ENCODE results near the gene ELOB. TPM values are rescaled to one million over a fixed set of nuclear protein-coding genes. Genes with fewer than 3 reads are reported as not detected.

The ELOB gene
- total RNA-seq, result 100 to 1,000 TPM; 267 to 291 TPM

DNA sequence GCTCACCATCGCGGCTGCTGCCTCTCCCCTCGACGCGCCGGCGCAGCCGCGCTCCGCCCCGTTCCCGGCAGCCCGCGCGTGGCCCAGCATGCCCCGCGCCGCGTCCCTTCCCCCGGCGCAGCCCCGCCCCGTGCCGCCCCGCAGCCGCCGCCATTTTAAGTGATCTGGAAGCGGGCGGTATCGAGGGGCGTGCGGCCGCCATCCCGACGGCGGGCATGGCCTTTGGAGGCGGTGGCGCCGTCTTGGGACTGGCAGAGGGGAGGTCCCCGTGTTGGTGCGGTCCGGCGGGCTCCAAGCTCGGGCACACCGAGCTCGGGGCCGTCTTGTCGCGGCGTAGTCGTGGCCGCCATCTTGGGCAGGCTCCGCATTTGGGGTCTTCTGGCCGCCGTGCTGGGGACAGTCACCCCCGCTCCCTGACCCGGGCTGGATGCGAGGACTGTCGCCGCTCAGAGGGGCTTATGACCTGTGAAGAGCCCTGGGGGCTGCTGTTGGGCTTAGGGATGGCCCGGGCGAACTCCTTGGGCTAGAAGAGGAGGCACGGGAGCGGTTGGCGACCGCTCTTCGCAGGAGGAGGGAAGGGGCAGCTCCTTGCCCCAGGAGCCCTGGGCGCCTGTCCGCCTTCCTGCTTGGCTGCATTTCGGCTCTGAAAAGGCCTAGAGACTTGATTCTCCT, at the start of gene ELOB:
Gene ELOB, minus strand, starts transcription at position 50 of the 672 bp plus-strand sequence. Its CDS starts 41 bp downstream, at position 9.
- DNase-seq, result peak; percentile 93
- H3K27me3 Mint-ChIP-seq, result no peaks in the 10 kb centered on the region
- peak within 1 kb of the TSS; percentile 96 for H3K4me3 Mint-ChIP-seq
- H3K9me3 Mint-ChIP-seq, result no peaks in the 10 kb centered on the region
- H3K4me1 Mint-ChIP-seq, result peaks cover 26% of the 10 kb centered on the region
- peaks cover 15% of the 10 kb centered on the region for H3K36me3 Mint-ChIP-seq
- peak within 1 kb of the TSS; percentile 96 for H3K27ac Mint-ChIP-seq

DNA sequence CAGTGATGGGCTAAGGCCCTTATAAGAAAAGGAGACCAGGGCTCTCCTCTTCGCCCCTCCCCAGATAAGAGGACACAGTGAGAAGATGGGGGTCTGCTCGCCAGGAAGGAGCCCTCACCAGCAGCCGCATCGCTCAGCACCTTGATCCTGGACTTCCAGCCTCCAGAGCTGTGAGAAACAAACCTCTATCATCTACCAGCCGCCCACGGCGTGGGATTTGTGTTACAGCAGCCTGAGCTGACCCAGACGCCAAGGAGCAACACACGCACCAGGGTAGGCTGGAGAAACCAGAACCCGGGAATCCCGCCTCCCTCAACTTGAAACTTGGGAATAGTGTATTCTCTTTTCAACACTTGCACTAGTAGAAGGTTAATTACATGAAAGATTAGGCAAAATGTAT, 48.8 kb upstream of the ELOB start:
- H3K27me3 Mint-ChIP-seq, result peaks cover 2% of the 10 kb centered on the region
- no peaks in the 10 kb centered on the region for H3K36me3 Mint-ChIP-seq
- DNase-seq, result no peak
- no peak overlapping the region for H3K4me3 Mint-ChIP-seq
- no peaks in the 10 kb centered on the region for H3K4me1 Mint-ChIP-seq
- no peak overlapping the region for H3K27ac Mint-ChIP-seq
- no peaks in the 10 kb centered on the region for H3K9me3 Mint-ChIP-seq

DNA sequence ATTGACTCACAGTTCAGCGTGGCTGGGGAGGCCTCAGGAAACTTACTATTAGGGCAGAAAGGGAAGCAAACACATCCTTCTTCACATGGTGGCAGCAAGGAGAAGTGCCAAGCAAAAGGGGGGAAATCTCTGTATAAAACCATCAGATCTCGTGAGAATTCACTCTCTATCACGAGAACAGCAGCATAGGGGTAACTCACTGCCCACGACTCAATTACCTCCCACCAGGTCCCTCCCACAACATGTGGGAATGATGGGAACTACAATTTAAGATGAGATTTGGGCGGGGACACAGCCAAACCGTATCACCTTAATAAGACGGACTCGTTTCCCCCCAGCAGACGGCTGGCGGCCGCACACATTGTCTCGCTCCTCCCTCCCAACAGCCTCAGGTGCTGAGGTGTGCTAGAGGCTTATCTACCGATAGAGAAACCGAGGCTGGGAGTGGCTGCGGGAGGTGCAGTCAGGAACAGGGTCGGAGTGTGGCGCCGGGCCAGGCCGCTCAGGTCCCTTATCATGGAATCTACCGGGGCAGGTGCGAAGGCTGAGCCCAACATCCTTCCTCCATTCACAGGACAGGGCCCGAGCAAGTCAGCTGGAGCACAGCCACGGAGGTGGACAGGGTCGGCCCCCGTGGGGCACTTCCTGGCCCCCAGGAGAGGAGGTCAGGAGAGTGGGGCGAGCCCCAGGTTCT, 48.1 kb upstream of the ELOB start:
- no peak overlapping the region for H3K4me3 Mint-ChIP-seq
- no peaks in the 10 kb centered on the region for H3K4me1 Mint-ChIP-seq

DNA sequence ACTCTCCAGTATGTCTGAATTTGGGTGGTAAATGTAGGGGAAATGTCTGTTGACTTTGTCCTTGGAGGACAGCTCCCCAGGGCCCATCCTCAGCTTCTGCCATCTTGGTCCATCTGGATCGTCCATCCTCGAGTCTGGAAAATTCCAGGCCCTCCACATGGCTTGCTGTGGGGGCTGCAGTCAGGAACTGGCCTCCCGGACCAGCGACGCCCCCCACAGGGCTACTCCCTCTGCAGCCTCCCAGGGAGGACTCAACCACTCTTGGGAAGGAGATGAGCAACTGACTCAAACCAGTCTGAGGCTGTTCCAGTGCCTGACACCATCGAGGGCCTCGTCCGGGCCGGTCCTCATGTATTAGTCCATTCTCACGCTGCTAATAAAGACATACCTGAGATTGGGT, 47.5 kb upstream of the ELOB start:
- H3K36me3 Mint-ChIP-seq, result no peaks in the 10 kb centered on the region

More for the DNA sequence above, 48.1 kb upstream of the ELOB start:
- Mint-ChIP-seq H3K27me3 (no peaks in the 10 kb centered on the region), H3K9me3 (no peaks in the 10 kb centered on the region), H3K27ac (no peak overlapping the region), H3K36me3 (no peaks in the 10 kb centered on the region)
- DNase-seq, result no peak

DNA sequence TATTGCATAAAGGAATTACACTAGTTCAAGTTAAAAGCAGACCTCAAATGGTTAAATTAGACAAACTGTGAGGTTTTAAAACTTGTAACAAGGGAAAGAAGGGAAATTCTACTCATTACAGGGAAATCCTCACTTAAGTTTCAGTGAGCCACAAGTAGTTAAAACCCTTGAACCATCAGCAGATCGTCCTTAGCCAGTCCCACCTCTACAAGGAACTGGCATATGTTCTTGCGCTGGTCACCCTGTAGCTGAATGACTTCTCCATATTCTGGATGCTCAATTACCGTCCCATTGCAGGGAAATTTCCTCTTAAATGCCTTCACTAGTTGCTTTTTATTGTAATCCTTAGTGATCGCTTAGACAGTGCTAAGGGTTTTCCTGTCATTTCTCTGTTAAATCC, 45.4 kb upstream of the ELOB start:
- H3K9me3 Mint-ChIP-seq, result no peaks in the 10 kb centered on the region
- DNase-seq, result no peak
- peaks cover under 1% of the 10 kb centered on the region for H3K36me3 Mint-ChIP-seq
- H3K27me3 Mint-ChIP-seq, result no peaks in the 10 kb centered on the region
- H3K4me1 Mint-ChIP-seq, result no peaks in the 10 kb centered on the region
- H3K27ac Mint-ChIP-seq, result no peak overlapping the region
- H3K4me3 Mint-ChIP-seq, result no peak overlapping the region

More for the DNA sequence above, 47.5 kb upstream of the ELOB start:
- no peak overlapping the region for H3K4me3 Mint-ChIP-seq
- H3K27me3 Mint-ChIP-seq, result no peaks in the 10 kb centered on the region
- no peak overlapping the region for H3K27ac Mint-ChIP-seq
- no peak for DNase-seq
- H3K9me3 Mint-ChIP-seq, result no peaks in the 10 kb centered on the region
- no peaks in the 10 kb centered on the region for H3K4me1 Mint-ChIP-seq

DNA sequence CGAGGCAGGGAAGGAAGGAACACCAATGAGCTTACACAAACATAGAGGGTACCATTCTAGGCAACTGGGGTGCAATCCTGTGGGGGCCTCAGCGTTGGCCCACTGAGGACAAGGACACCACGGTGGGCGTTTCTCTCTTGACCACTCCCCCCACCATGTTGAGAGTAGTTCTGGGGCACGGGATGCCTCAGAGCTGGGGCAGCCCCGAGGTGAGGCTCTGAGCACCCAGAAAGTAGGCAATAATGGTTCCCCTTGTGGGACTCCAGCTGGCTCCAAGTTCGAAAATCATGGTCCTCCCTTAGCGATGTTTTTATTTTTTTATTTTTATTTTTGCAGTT, 45.0 kb upstream of the ELOB start:
- Mint-ChIP-seq H3K27me3 (no peaks in the 10 kb centered on the region), H3K36me3 (peaks cover 1% of the 10 kb centered on the region), H3K4me1 (no peaks in the 10 kb centered on the region), H3K9me3 (no peaks in the 10 kb centered on the region), H3K27ac (no peak overlapping the region), H3K4me3 (no peak overlapping the region)
- DNase-seq, result no peak

DNA sequence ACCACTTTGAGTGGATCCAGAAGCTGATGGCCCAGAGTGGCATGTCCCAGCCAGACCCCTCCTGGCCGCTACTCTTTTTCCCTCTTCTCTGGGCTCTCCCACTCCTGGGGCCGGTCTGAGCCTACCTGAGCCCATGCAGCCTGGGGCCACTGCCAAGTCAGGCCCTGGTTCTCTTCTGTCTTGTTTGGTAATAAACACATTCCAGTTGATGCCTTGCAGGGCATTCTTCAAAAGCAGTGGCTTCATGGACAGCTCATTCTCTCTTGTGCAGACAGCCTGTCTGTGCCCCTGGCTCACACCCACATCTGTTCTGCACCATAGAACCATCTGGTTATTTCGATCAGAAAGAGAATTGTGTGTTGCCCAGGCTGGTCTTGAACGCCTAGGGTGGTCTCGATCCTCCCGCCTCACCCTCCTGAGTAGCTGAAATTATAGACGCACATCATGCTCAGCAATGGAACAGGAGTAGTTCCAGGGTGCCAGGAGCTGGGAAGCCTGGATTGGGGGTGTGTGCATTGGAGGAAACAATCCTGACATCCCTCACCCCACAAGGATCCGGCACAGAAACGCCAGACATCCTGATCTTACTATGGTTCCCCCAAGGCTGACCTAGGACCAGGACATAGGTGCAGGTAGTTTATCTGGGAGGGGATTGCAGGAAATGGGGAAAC, 44.5 kb upstream of the ELOB start:
- no peak for DNase-seq
- H3K4me3 Mint-ChIP-seq, result no peak overlapping the region
- H3K4me1 Mint-ChIP-seq, result no peaks in the 10 kb centered on the region
- H3K27me3 Mint-ChIP-seq, result no peaks in the 10 kb centered on the region
- H3K9me3 Mint-ChIP-seq, result no peaks in the 10 kb centered on the region
- H3K27ac Mint-ChIP-seq, result no peak overlapping the region
- H3K36me3 Mint-ChIP-seq, result peaks cover 1% of the 10 kb centered on the region

DNA sequence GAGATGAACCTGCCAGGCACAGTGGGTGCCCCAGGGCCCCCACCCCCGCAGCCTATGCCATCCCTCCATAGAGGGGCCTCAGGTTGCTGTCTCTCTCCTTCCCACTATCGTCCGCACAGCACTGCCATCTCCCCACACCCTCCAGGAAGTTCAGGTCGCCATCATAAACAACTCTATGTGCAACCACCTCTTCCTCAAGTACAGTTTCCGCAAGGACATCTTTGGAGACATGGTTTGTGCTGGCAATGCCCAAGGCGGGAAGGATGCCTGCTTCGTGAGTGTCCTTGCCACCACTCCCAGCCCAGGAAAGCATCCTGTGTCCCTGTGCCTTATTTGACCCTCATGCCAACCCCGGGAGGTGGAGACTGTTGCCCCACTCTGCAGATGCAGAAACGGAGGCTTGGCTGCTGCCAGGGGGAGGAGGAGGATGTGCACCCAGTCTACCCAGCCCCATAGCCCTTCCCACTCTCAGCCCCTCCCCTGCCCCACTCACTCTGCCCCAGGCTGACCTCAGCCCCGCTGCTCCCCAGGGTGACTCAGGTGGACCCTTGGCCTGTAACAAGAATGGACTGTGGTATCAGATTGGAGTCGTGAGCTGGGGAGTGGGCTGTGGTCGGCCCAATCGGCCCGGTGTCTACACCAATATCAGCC, 43.9 kb upstream of the ELOB start:
- Mint-ChIP-seq H3K4me3 (no peak overlapping the region), H3K27ac (no peak overlapping the region), H3K9me3 (no peaks in the 10 kb centered on the region), H3K4me1 (no peaks in the 10 kb centered on the region), H3K27me3 (no peaks in the 10 kb centered on the region), H3K36me3 (peaks cover 1% of the 10 kb centered on the region)
- no peak for DNase-seq

DNA sequence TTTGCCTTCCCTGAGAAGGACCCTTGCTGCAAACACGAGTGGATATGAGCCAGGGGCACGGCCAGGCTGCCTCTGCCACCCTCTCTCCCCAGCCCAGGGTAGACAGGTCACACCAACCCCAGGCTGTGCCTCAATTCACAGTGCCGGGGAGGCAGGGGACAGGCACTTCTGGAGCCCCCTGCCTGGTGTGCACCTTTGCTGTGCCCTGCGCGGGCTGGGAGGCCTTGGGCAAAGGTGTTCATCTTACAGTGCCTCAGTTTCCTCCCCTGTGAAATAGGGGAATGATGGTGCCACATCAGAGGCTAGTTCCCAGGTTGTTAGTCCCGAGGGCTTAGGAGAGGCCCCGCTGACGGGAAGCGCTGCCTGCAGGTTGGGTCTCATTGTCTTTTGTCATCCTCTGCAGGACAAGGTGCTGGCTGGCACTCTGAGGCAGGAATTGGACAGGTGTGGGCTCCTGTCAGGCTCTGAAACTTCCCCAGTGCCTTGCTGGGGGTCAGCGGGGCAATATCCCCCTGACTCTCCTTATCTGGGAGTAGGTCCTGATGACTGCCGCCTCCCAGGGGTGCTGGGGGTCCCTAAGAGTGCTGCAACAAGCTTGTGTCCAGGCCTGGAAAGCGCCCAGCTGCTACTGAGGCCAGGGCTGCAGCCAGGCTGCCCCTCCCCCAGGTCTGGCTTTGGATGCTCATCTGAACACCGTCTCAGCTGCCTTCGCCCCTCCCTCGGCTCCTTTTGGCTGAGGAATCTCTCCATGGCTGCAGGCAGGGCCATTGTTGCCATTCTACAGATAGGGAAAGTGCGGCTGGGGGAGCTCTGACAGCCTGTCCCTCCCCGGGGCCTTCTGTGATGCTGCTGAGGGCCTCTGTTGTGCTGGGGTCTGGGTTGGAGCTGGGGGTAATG, 43.1 kb upstream of the ELOB start:
- Mint-ChIP-seq H3K9me3 (no peaks in the 10 kb centered on the region), H3K27ac (no peak overlapping the region), H3K4me3 (no peak overlapping the region), H3K4me1 (no peaks in the 10 kb centered on the region), H3K36me3 (peaks cover 1% of the 10 kb centered on the region), H3K27me3 (no peaks in the 10 kb centered on the region)
- no peak for DNase-seq

DNA sequence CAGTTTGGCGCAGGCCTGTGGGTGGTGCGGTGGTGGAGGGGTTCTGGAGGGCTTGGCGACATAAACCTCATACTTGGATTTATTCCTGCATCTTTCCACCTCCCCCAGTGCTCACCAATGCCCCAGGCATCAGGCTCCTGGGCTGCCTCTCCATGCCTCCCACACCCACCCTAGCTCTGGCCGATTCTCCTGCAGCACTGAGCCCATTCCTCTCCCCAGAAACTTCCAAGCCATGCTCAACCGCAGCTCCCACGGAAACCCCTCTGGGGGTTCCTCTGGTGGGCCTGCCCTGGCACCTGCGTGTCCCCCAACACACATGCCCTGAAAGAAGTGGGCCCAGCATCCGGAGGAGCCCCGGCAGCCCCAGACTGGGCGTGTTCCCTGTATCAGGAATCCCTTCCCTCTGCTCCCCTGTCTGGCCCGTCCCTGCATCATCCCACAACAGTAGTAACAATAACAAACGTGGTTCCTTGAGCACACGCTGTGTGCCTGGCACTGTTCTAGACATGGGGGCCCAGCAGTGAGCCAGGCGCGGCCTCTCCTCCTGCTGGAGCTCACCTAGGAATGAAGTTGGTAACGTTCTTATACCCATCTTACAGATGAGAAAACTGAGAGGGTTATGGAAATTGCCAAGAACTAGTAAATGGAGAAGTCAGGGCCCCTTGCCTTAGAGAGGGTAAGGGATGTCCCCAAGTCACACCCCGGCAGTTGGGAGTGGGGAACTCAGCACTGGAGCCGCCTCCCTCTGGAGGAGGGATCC, 42.3 kb upstream of the ELOB start:
- Mint-ChIP-seq H3K4me3 (no peak overlapping the region), H3K9me3 (no peaks in the 10 kb centered on the region), H3K4me1 (no peaks in the 10 kb centered on the region), H3K27me3 (no peaks in the 10 kb centered on the region), H3K36me3 (peaks cover 1% of the 10 kb centered on the region), H3K27ac (no peak overlapping the region)
- DNase-seq, result no peak

DNA sequence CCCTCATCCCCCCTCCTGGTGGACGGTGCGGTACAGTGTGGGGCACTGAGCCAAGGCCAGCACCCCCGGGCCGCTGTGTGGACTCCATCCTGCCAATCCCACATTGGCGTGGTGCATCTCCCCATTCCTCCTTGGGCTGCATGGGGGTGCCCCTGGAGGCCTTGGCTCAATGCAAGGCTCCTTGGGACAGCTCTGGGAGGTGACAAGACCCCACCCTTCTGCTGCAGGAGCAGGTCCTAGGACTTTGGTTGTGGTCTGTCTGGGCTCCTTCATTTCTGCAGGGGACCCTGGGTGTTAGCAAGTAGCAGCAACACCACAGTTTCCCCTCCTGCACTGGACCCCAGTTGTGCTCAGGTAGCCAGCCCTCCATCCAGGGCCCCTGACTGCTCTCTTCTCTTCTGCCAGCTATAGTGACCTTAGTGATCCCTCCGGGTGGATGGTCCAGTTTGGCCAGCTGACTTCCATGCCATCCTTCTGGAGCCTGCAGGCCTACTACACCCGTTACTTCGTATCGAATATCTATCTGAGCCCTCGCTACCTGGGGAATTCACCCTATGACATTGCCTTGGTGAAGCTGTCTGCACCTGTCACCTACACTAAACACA, 41.3 kb upstream of the ELOB start:
- Mint-ChIP-seq H3K36me3 (peaks cover 1% of the 10 kb centered on the region), H3K27me3 (no peaks in the 10 kb centered on the region), H3K27ac (no peak overlapping the region), H3K9me3 (no peaks in the 10 kb centered on the region), H3K4me3 (peak overlapping the region; percentile 1), H3K4me1 (no peaks in the 10 kb centered on the region)
- no peak for DNase-seq

DNA sequence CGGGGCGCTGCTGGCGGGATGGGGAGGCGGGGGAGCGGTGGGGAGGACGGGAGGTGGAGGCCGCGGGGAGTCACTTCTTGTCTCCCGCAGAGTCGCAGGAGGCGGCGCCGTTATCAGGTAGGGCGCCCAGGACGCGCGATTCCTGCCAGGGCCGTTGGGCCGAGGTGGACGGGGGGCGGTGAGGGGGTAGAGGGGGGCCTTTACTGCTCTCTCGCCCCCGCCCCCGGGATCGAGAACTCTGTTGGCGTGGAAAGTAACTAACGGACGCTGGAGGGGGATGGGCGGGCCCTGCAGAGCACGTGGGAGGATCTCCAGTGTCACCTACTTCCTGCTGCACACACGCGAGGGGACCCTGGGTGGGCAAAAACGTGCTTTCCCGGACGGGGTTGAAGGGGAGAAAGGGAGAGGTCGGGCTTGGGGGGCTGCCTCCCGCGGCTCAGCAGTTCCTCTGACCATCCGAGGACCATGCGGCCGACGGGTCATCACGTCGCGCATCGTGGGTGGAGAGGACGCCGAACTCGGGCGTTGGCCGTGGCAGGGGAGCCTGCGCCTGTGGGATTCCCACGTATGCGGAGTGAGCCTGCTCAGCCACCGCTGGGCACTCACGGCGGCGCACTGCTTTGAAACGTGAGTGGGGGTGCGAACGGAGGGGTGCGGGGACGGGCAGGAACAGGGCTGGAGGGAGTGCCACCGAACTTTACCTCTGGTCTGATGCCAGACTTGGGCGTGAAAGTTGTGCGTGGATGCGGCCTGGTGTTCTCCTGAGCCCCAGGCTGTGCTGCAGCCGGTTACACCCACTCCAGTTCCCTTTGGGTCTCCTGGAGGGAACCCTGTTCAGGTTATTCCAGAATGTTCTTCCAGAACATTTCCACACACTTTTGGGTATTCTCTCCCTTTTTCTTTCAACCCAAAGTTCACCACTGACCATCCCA, 40.5 kb upstream of the ELOB start:
- Mint-ChIP-seq H3K9me3 (no peaks in the 10 kb centered on the region), H3K36me3 (peaks cover 1% of the 10 kb centered on the region), H3K27ac (peak overlapping the region; percentile 45), H3K4me1 (no peaks in the 10 kb centered on the region), H3K27me3 (no peaks in the 10 kb centered on the region), H3K4me3 (peak overlapping the region; percentile 74)
- DNase-seq, result no peak

Data from activated naive CD8-positive, alpha-beta T cell treated with anti-CD3 and anti-CD28 coated beads for 36 hours (primary cell).